A549 (cell line): Measurements from ENCODE around the gene TMEM107.

ENCODE experiments used
- BCL3 ChIP-seq: fragments of >200 bp; sonication (Bioruptor Twin); formaldehyde crosslinking; IDR thresholded peaks from 3 replicates; pipeline ENCODE4 v1.6.1; 2016
- CHD2 ChIP-seq: fragments of 150-350 bp; IDR thresholded peaks from 2 replicates; pipeline ENCODE4 v1.6.1; 2014; ENCODE audit warnings: low read length; ENCODE audit not compliant: partially characterized antibody
- CTCF ChIP-seq: fragments of >200 bp; sonication (Bioruptor Twin); formaldehyde crosslinking; IDR thresholded peaks from 3 replicates; pipeline ENCODE4 v1.5.1; 2016
- FOSL2 ChIP-seq, 2 experiments: fragments of 450-650 bp in 1 of 2; fragments of >200 bp in 1 of 2; sonication (Bioruptor Twin) in 1 of 2; formaldehyde crosslinking; IDR thresholded peaks; 2 replicates each; pipeline versions ENCODE4 v1.5.0 to v1.6.1; 2016 to 2020; ENCODE audit warnings: mild to moderate bottlenecking in 1 of 2, moderate library complexity in 1 of 2
- FOXS1 ChIP-seq: fragments of 250-450 bp; sonication (Bioruptor Pico); IDR thresholded peaks from 2 replicates; pipeline ENCODE4 v1.5.0; 2020; ENCODE audit warnings: mild to moderate bottlenecking, moderate library complexity
- HDAC2 ChIP-seq: fragments of 200-600 bp; sonication (generic); IDR thresholded peaks from 2 replicates; pipeline ENCODE4 v1.6.1; 2016
- KDM1A ChIP-seq: fragments of 200-600 bp; sonication (generic); IDR thresholded peaks from 2 replicates; pipeline ENCODE4 v1.6.1; 2016; ENCODE audit warnings: low read depth, mild to moderate bottlenecking
- KDM5A ChIP-seq: fragments of 200-600 bp; sonication (generic); IDR thresholded peaks from 2 replicates; pipeline ENCODE4 v1.6.1; 2016; ENCODE audit warnings: antibody characterized with exemption, mild to moderate bottlenecking
- MYC ChIP-seq: IDR thresholded peaks from 2 replicates; pipeline ENCODE4 v1.6.1; 2012; ENCODE audit warnings: mild to moderate bottlenecking, inconsistent platforms, low read length, improper control_type of control experiment, borderline replicate concordance
- NR3C1 ChIP-seq: fragments of >200 bp; sonication (Bioruptor Twin); formaldehyde crosslinking; IDR thresholded peaks from 3 replicates; pipeline ENCODE4 v1.6.1; 2017
- PHF8 ChIP-seq: fragments of 200-600 bp; sonication (generic); IDR thresholded peaks from 2 replicates; pipeline ENCODE4 v1.6.1; 2016; ENCODE audit warnings: low read depth, mild to moderate bottlenecking, antibody characterized with exemption, moderate library complexity, borderline replicate concordance
- REST ChIP-seq: fragments of 200-600 bp; sonication (generic); IDR thresholded peaks from 2 replicates; pipeline ENCODE4 v1.6.1; 2016; ENCODE audit warnings: antibody characterized with exemption, mild to moderate bottlenecking, moderate library complexity
- SMC3 ChIP-seq: fragments of >200 bp; sonication (Bioruptor Twin); formaldehyde crosslinking; IDR thresholded peaks from 3 replicates; pipeline ENCODE4 v1.6.1; 2018; ENCODE audit warnings: inconsistent platforms

GRCh38 chr17:8142158-8142886, 33.9 kb downstream of the TMEM107 start:
- TF ChIP-seq PHF8, result no peak
- no peak for TF ChIP-seq CTCF
- TF ChIP-seq REST, result no peak
- TF ChIP-seq SMC3, result no peak
- no peak for TF ChIP-seq CHD2
- no peak for TF ChIP-seq FOXS1 (CRISPR knock-in tag)
- no peak for TF ChIP-seq HDAC2
- no peak for TF ChIP-seq KDM5A
- TF ChIP-seq NR3C1, result no peak
- TF ChIP-seq MYC, result no peak
- no peak for TF ChIP-seq BCL3
- TF ChIP-seq KDM1A, result no peak
- no peak for TF ChIP-seq FOSL2 (IDR thresholded peaks at IDR 0.05)
- TF ChIP-seq FOSL2 (CRISPR knock-in tag; IDR thresholded peaks at IDR 0.05), result no peak
